ENCODE measurements around the gene ZNF385D.

GRCh38 chr3:21781355-21781754 is 30.3 kb upstream of the ZNF385D start:
- TF ChIP-seq CTCF (optimal IDR thresholded peaks at IDR 0.05 in 1 of 3, IDR thresholded peaks at IDR 0.05 in 1 of 3, conservative IDR thresholded peaks at IDR 0.05 in 1 of 3; ENCODE audit: extremely low read depth in 1 of 3, insufficient read depth in 2 of 3, low read length in 3 of 3) (no peak), EZH2 (IDR thresholded peaks at IDR 0.05; ENCODE audit: low read length) (no peak)

Data from keratinocyte (primary cell).